ENCODE measurements around the gene FSTL5.

GRCh38 chr4:161463436-161463835 lies 700.4 kb downstream of the FSTL5 start:
- TF ChIP-seq CTCF (IDR thresholded peaks at IDR 0.05; ENCODE audit: low read length): no peak
- no peak for TF ChIP-seq EZH2phosphoT487 (IDR thresholded peaks at IDR 0.05; ENCODE audit: low read length)
